ENCODE data around the gene SCNN1B.

SCNN1B gene

GRCh38 chr16:23321206-23321875 is 19.2 kb downstream of the SCNN1B start:
- DNase-seq = no peak

- no peak for DNase-seq
These were observed 21.3 kb downstream of the SCNN1B start for GRCh38 chr16:23323224-23324030.

GRCh38 chr16:23324727-23325126 is 22.6 kb downstream of the SCNN1B start:
- no peak for DNase-seq

- no peak for DNase-seq
These were observed 25.7 kb downstream of the SCNN1B start for GRCh38 chr16:23327836-23328235.

- no peak for DNase-seq
These were observed 28.1 kb downstream of the SCNN1B start for GRCh38 chr16:23330161-23330560.

- no peak for DNase-seq
These were observed 28.6 kb downstream of the SCNN1B start for GRCh38 chr16:23330583-23331249.

- no peak for DNase-seq
These were observed 31.0 kb downstream of the SCNN1B start for GRCh38 chr16:23333034-23333579.

GRCh38 chr16:23333831-23334456 is 31.8 kb downstream of the SCNN1B start:
- DNase-seq = no peak

- DNase-seq = no peak
These were observed 32.4 kb downstream of the SCNN1B start for GRCh38 chr16:23334457-23334853.

- DNase-seq = no peak
These were observed 32.8 kb downstream of the SCNN1B start for GRCh38 chr16:23334950-23335349.

- DNase-seq = no peak
These were observed 35.9 kb downstream of the SCNN1B start for GRCh38 chr16:23337836-23338550.

GRCh38 chr16:23339787-23340186 is 37.7 kb downstream of the SCNN1B start:
- no peak for DNase-seq

- DNase-seq = no peak
These were observed 40.1 kb downstream of the SCNN1B start for GRCh38 chr16:23342083-23342640.

- no peak for DNase-seq
These were observed 41.8 kb downstream of the SCNN1B start for GRCh38 chr16:23343643-23344612.

GRCh38 chr16:23345237-23345636 is 43.1 kb downstream of the SCNN1B start:
- no peak for DNase-seq

GRCh38 chr16:23348579-23349469 is 46.7 kb downstream of the SCNN1B start:
- no peak for DNase-seq

- no peak for DNase-seq
These were observed 49.3 kb downstream of the SCNN1B start for GRCh38 chr16:23351360-23351759.

GRCh38 chr16:23353440-23353839 is 51.3 kb downstream of the SCNN1B start:
- DNase-seq = no peak

GRCh38 chr16:23354246-23354645 is 52.1 kb downstream of the SCNN1B start:
- no peak for DNase-seq
